Endodermal cell (in vitro differentiated cells): ENCODE data around the gene GNAZ. TPM values are rescaled to one million over a fixed set of nuclear protein-coding genes. Genes with fewer than 3 reads are reported as not detected.

ENCODE experiments used
- DNase-seq: peaks from one replicate; pipeline ENCODE4 v3.0.0-alpha.2; 2017
- H3K27ac ChIP-seq: 2 replicates; pipeline ENCODE4 v1.5.1; 2013; ENCODE audit warnings: mild to moderate bottlenecking, low read depth, low read length, moderate library complexity
- H3K27me3 ChIP-seq: 2 replicates; pipeline ENCODE4 v1.6.1; 2013; ENCODE audit warnings: mild to moderate bottlenecking, low read length, moderate library complexity; ENCODE audit not compliant: insufficient read depth, control insufficient read depth, poor library complexity, severe bottlenecking
- H3K36me3 ChIP-seq: 2 replicates; pipeline ENCODE4 v1.7.0; 2013; ENCODE audit warnings: mild to moderate bottlenecking, low read length, moderate library complexity; ENCODE audit not compliant: control insufficient read depth, insufficient read depth
- H3K4me1 ChIP-seq: one replicate; pipeline ENCODE4 v1.7.0; 2013; ENCODE audit warnings: low read length; ENCODE audit not compliant: control insufficient read depth, insufficient read depth
- H3K4me3 ChIP-seq: 2 replicates; pipeline ENCODE4 v1.5.1; 2013; ENCODE audit warnings: mild to moderate bottlenecking, low read length, moderate library complexity
- H3K9ac ChIP-seq: 2 replicates; pipeline ENCODE4 v1.6.1; 2013; ENCODE audit warnings: mild to moderate bottlenecking, low read length, moderate library complexity; ENCODE audit not compliant: poor library complexity, severe bottlenecking; ENCODE audit errors: extremely low read depth
- H3K9me3 ChIP-seq: 2 replicates; pipeline ENCODE4 v1.6.1; 2013; ENCODE audit warnings: mild to moderate bottlenecking, low read length, moderate library complexity; ENCODE audit not compliant: control insufficient read depth
- H3K27ac Mint-ChIP-seq: 2 replicates; pipeline ENCODE4 v1.8.0; 2020; ENCODE audit warnings: mixed read lengths
- H3K27me3 Mint-ChIP-seq: 2 replicates; pipeline ENCODE4 v1.8.0; 2021; ENCODE audit warnings: mild to moderate bottlenecking, mixed read lengths; ENCODE audit not compliant: insufficient read depth
- H3K36me3 Mint-ChIP-seq: 2 replicates; pipeline ENCODE4 v1.8.0; 2020; ENCODE audit warnings: low read depth, mixed read lengths
- H3K4me1 Mint-ChIP-seq: 2 replicates; pipeline ENCODE4 v1.8.0; 2020; ENCODE audit warnings: mixed read lengths
- H3K4me3 Mint-ChIP-seq: 2 replicates; pipeline ENCODE4 v1.8.0; 2020; ENCODE audit warnings: mild to moderate bottlenecking, moderate library complexity, mixed read lengths
- H3K9me3 Mint-ChIP-seq: 2 replicates; pipeline ENCODE4 v1.8.0; 2020; ENCODE audit warnings: mild to moderate bottlenecking, mixed read lengths
- WGBS, 2 experiments: methylation state at CpG; one replicate each; pipeline versions ENCODE4 v1.1.5 to v1.1.7; 2013; ENCODE audit warnings: missing lambda C conversion rate in 2 of 2, mixed read lengths in 1 of 2; ENCODE audit not compliant: insufficient coverage in 1 of 2, insufficient read length in 1 of 2; 5-methylcytosine and 5-hydroxymethylcytosine counted together
- total RNA-seq, 2 donors: library from RNA; stranded (reverse); fragmentation: NEBNext Ultra II Directional in 1 of 2; extraction: Animal tissue kit (Norgen Biotek cat#: 25700) in 1 of 2; gene quantifications; 2 replicates in 1 of 2; 3 replicates in 1 of 2; pipeline ENCODE4 v1.2.1, GENCODE V29; 2021
- TF ChIP-seq, protein P1 (sequence below): fragments of 200-600 bp; sonication (generic); conservative IDR thresholded peaks from 2 replicates; pipeline ENCODE4 v1.5.0; 2021; ENCODE audit warnings: antibody characterized with exemption, mild to moderate bottlenecking

Gene GNAZ
- total RNA-seq, 2 donors from 2014 or later: 16.7 to 17.9 TPM

- no peaks in the 10 kb centered on the region for H3K27me3 Mint-ChIP-seq
- H3K27ac Mint-ChIP-seq: no peak overlapping the region
- Histone ChIP-seq H3K4me1 (no peaks in the 10 kb centered on the region), H3K9ac (no peak overlapping the region), H3K27ac (no peak overlapping the region), H3K27me3 (no peaks in the 10 kb centered on the region), H3K9me3 (no peaks in the 10 kb centered on the region), H3K4me3 (no peak overlapping the region), H3K36me3 (no peaks in the 10 kb centered on the region)
- H3K36me3 Mint-ChIP-seq: peaks cover 3% of the 10 kb centered on the region
- no peak overlapping the region for H3K4me3 Mint-ChIP-seq
- no peaks in the 10 kb centered on the region for H3K9me3 Mint-ChIP-seq
- TF ChIP-seq, protein P1, sequence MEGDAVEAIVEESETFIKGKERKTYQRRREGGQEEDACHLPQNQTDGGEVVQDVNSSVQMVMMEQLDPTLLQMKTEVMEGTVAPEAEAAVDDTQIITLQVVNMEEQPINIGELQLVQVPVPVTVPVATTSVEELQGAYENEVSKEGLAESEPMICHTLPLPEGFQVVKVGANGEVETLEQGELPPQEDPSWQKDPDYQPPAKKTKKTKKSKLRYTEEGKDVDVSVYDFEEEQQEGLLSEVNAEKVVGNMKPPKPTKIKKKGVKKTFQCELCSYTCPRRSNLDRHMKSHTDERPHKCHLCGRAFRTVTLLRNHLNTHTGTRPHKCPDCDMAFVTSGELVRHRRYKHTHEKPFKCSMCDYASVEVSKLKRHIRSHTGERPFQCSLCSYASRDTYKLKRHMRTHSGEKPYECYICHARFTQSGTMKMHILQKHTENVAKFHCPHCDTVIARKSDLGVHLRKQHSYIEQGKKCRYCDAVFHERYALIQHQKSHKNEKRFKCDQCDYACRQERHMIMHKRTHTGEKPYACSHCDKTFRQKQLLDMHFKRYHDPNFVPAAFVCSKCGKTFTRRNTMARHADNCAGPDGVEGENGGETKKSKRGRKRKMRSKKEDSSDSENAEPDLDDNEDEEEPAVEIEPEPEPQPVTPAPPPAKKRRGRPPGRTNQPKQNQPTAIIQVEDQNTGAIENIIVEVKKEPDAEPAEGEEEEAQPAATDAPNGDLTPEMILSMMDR: no peak
- DNase-seq: no peak
- peaks cover 7% of the 10 kb centered on the region for H3K4me1 Mint-ChIP-seq
- 87 to 93% methylated on average over 3 to 5 of the region's 5 CpGs for WGBS, 2 experiments
Observed at GRCh38 chr22:23098230-23098705, 27.9 kb downstream of the GNAZ start.

DNA sequence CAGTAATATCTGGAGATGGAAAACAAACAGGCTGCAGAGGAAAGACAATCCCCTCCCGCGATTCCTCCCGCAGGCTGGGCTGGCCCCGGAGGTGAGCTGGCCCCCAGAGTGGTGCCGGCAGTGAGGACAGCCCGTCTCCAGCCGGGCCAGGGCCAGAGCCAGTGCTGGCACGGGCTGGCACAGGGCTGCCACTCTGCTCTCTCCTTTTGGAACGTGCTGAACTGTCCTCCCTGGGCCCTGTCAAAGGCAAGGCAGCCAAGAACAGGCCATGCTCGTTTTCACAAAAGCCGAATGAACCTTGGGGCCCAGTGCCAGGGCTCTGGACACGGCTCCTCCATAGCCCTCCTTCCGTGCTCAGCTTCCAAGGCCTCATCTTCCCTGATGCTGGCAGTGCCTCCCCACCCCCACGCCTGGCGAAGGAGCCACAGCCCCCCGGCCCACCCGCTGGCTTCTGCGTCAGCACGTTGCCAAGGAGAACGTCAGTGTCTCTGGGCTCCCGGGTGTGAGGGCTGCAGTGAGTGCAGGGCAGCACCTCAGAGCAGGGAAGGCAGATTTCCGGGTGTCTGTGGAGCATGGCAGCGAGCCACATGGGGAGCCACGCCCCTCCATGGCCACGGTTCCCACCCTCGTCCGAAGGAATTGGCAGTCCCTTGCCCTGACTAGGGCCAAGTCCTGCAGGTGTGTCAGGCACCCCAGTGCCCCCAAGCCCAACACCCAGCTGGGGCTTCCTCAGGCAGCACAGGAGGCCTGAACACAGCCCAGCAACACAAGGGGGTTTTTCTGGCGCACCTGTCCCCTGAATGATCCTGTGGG is 28.6 kb downstream of the GNAZ start:
- peaks cover 3% of the 10 kb centered on the region for H3K36me3 Mint-ChIP-seq
- 93 to 96% methylated on average over 18 to 28 of the region's 28 CpGs for WGBS, 2 experiments
- no peak for DNase-seq
- no peaks in the 10 kb centered on the region for H3K4me1 ChIP-seq
- no peaks in the 10 kb centered on the region for H3K9me3 Mint-ChIP-seq
- H3K27me3 Mint-ChIP-seq: no peaks in the 10 kb centered on the region
- no peaks in the 10 kb centered on the region for H3K9me3 ChIP-seq
- no peaks in the 10 kb centered on the region for H3K27me3 ChIP-seq
- no peaks in the 10 kb centered on the region for H3K36me3 ChIP-seq
- no peak overlapping the region for H3K4me3 ChIP-seq
- H3K9ac ChIP-seq: no peak overlapping the region
- H3K4me1 Mint-ChIP-seq: peaks cover 7% of the 10 kb centered on the region
- no peak overlapping the region for H3K4me3 Mint-ChIP-seq
- TF ChIP-seq, protein P1: no peak
- no peak overlapping the region for H3K27ac ChIP-seq
- no peak overlapping the region for H3K27ac Mint-ChIP-seq

DNA sequence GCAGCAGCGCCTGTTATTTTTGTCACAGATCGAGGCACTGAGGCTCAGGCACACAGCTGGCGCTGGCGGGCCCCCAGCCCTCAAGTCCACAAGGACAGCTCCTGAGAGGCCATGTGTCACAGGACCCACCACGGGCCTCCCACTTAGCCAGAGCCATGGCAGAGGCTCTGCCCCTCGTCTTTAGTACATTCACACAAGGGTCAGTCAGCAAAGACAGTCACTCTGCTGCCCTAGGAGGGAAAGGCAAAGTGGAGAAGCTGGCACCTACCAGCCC is 29.1 kb downstream of the GNAZ start:
- no peaks in the 10 kb centered on the region for H3K27me3 Mint-ChIP-seq
- TF ChIP-seq, protein P1: no peak
- no peaks in the 10 kb centered on the region for H3K9me3 Mint-ChIP-seq
- WGBS, 2 experiments: 98 to 100% methylated on average over 4 to 6 of the region's 6 CpGs
- Histone ChIP-seq H3K4me1 (no peaks in the 10 kb centered on the region), H3K9ac (no peak overlapping the region), H3K27ac (no peak overlapping the region), H3K4me3 (no peak overlapping the region), H3K9me3 (no peaks in the 10 kb centered on the region), H3K36me3 (no peaks in the 10 kb centered on the region), H3K27me3 (no peaks in the 10 kb centered on the region)
- H3K36me3 Mint-ChIP-seq: peaks cover 3% of the 10 kb centered on the region
- H3K27ac Mint-ChIP-seq: no peak overlapping the region
- peaks cover 7% of the 10 kb centered on the region for H3K4me1 Mint-ChIP-seq
- DNase-seq: no peak
- no peak overlapping the region for H3K4me3 Mint-ChIP-seq
